ENCODE results near the gene SAMD4B. TPM values are rescaled to one million over a fixed set of nuclear protein-coding genes. Genes with fewer than 3 reads are reported as not detected.

Gene SAMD4B
- total RNA-seq, 2 donors from 2014 or later = 41.5 to 77.8 TPM

DNA sequence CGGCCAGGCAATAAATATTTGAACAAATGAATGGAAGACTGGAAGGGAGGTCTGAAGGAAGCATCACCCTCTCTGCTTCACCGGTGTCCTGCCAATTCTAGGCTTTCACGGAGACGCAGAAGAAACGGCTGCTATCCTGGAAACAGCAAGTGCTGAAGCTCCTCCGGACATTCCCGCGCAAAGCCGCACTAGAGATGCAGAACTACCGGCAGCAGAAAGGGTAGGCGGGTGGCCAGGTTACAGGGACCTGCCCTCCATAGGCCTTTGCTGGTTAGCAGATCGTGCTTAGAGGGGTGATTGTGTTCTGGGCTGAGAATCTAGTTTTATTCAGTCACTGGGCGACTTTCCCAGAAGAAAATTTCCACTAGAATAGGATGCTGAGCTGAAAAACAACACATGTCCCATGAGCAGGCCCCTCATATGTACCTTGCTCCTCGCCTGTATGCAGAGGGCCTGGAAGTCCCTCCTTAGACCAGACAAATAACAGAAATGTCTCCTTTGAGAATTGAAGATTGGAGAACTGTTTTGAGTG lies 37.7 kb downstream of the SAMD4B start:
- no peak overlapping the region for H3K27ac ChIP-seq
- no peaks in the 10 kb centered on the region for H3K4me1 ChIP-seq
- H3K27me3 ChIP-seq = no peaks in the 10 kb centered on the region
- H3K9me3 ChIP-seq = no peaks in the 10 kb centered on the region
- TF ChIP-seq, protein P1, sequence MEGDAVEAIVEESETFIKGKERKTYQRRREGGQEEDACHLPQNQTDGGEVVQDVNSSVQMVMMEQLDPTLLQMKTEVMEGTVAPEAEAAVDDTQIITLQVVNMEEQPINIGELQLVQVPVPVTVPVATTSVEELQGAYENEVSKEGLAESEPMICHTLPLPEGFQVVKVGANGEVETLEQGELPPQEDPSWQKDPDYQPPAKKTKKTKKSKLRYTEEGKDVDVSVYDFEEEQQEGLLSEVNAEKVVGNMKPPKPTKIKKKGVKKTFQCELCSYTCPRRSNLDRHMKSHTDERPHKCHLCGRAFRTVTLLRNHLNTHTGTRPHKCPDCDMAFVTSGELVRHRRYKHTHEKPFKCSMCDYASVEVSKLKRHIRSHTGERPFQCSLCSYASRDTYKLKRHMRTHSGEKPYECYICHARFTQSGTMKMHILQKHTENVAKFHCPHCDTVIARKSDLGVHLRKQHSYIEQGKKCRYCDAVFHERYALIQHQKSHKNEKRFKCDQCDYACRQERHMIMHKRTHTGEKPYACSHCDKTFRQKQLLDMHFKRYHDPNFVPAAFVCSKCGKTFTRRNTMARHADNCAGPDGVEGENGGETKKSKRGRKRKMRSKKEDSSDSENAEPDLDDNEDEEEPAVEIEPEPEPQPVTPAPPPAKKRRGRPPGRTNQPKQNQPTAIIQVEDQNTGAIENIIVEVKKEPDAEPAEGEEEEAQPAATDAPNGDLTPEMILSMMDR (IDR thresholded peaks at IDR 0.05) = no peak
- TF ChIP-seq POLR2A (IDR thresholded peaks at IDR 0.05) = no peak
- ATAC-seq = no peak
- DNase-seq = no peak
- intact Hi-C loops (cut with DNase I) = loop anchor here (5.0 kb wide), 1 partner anchor 33 kb away; no protein-coding TSS in a partner anchor
- no peak overlapping the region for H3K4me3 ChIP-seq
- WGBS, 2 donors = 91 to 96% methylated on average over 14 of the region's 14 CpGs
- peaks cover 7 to 43% of the 10 kb centered on the region in 2 donors for H3K36me3 ChIP-seq (replicated peaks in 1 of 2; ENCODE audit: insufficient read depth in 1 of 2, low read depth in 2 of 2)

DNA sequence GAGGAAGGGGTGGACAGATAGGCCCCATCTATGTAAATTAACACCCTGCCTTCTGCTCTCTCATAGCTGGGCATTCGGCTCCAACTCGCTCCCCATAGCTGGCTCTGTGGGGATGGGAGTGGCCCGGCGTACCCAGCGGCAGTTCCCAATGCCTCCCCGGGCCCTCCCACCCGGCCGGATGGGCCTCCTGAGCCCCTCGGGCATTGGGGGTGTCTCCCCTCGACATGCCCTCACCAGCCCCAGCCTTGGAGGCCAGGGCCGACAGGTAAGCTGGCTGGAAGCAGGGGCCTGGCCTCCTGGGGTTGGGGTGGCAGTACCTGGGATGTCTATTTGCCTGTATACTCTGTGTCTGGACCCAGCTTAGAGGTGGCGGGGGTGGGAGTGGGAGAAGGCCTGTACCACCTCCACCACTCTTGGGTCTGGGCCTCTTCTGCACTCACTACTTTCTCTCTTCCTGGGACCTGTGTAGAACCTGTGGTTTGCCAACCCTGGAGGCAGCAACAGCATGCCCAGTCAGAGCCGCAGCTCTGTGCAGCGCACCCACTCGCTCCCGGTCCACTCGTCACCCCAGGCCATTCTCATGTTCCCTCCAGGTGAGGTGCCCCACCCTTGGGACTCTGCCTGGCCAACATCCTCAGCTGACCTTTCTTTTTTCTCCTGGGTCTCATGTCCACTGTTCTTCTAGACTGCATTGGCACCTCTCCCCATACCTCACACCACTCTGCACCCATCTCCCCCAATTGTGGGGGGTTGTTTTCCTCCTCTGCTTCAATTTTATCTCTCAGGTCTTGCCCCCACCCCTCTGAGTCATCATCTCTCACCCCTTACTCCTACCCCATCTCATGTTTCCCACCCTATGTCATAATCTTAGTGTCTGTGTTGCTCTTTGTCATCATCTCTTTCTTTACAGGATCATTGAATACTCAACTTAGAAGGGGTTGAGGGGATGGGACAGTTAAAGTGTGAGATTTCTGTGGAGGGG lies 38.6 kb downstream of the SAMD4B start:
- DNase-seq = no peak
- TF ChIP-seq, protein P1 (IDR thresholded peaks at IDR 0.05) = no peak
- TF ChIP-seq POLR2A (IDR thresholded peaks at IDR 0.05) = no peak
- ATAC-seq = no peak
- no peaks in the 10 kb centered on the region for H3K4me1 ChIP-seq
- H3K27ac ChIP-seq = no peak overlapping the region
- intact Hi-C loops (cut with DNase I) = loop anchor here (5.0 kb wide), 1 partner anchor 34 kb away; no protein-coding TSS in a partner anchor
- H3K27me3 ChIP-seq = no peaks in the 10 kb centered on the region
- H3K9me3 ChIP-seq = no peaks in the 10 kb centered on the region
- H3K4me3 ChIP-seq = no peak overlapping the region
- WGBS, 2 donors = 88 to 90% methylated on average over 9 to 16 of the region's 17 CpGs
- H3K36me3 ChIP-seq (replicated peaks in 1 of 2; ENCODE audit: insufficient read depth in 1 of 2, low read depth in 2 of 2) = peaks cover 7 to 46% of the 10 kb centered on the region in 2 donors

DNA sequence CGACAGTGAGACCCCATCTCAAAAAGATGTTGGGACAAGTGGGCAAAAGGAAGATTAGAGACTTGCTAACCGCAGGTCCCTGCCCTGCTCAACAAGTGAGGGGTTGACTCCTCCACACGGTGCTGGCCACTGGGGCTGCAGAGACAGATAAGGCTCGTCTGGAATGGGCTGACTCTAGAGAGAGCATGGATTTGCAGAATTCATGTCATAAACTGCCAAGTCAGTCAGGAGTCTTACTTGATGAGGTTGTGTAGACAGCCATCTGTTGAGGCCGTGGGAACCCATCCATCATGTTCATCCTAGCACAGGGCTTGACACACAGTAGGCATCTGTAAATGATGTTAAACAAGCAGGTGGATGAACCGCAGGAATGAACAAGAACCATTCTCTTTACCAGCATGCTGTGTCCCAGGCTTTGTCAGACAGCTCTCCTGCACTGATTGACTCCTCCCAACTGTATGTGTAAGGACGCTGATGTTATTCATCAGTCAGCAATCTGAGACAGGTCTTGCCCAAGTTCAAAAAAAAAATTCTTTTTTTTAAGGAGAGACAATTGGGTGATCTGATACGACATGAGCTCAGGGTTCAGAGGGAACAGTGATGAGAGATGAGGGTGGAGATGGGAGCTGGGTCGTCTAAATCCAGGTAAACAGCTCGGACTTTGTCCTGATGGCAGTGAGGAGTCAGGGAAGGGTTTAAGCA lies 39.8 kb downstream of the SAMD4B start:
- ATAC-seq = no peak
- no peaks in the 10 kb centered on the region for H3K9me3 ChIP-seq
- H3K36me3 ChIP-seq (replicated peaks in 1 of 2; ENCODE audit: insufficient read depth in 1 of 2, low read depth in 2 of 2) = peaks cover 7 to 39% of the 10 kb centered on the region in 2 donors
- H3K27ac ChIP-seq = no peak overlapping the region
- intact Hi-C loops (cut with DNase I) = loop anchor here (5.0 kb wide), 1 partner anchor 35 kb away; no protein-coding TSS in a partner anchor
- no peaks in the 10 kb centered on the region for H3K27me3 ChIP-seq
- no peak for TF ChIP-seq POLR2A (IDR thresholded peaks at IDR 0.05)
- TF ChIP-seq, protein P1 (IDR thresholded peaks at IDR 0.05) = no peak
- no peak overlapping the region for H3K4me3 ChIP-seq
- 67 to 68% methylated on average over 10 of the region's 10 CpGs for WGBS, 2 donors
- H3K4me1 ChIP-seq = no peaks in the 10 kb centered on the region
- no peak for DNase-seq

DNA sequence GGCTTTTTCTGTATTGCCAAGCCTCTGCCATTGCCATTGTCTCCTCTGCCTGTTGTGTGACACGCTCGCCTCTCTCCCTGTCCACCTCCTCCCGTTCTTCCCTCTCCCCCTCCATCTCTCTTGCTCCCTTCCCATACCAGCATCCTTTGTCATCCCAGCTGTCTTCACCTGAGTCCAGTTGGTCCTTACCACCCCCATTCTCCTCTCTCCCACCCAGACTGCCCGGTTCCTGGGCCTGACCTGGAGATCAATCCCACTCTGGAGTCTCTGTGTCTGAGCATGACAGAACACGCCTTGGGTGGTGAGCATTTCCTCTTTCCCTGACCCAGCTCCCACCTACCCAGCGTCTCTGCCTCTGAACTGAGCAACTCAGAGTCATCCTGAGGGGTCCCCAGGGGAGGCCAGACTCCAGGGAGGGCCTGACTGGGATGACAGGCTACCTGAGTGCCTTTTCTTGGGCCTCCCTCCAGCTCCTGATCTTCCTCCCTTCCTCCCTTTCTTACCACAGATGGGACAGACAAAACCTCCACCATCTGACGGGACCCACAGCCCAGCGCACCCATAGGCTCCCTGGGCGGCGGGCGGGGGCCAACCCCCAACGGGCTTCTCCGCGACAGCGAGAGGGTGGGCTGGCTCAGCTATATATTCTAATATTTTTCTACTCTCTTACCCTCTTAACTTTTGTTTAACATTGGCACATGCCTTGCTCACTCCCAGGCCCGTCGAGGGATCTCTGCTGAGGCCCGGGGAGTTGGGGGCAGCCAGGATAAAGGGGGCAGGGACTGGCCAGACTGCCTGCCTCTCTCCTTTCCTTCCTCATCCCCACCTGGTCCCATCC lies 41.0 kb downstream of the SAMD4B start:
- DNase-seq = no peak
- Histone ChIP-seq H3K9me3 (no peaks in the 10 kb centered on the region), H3K4me3 (no peak overlapping the region), H3K4me1 (no peaks in the 10 kb centered on the region), H3K27ac (no peak overlapping the region), H3K36me3 (replicated peaks in 1 of 2; ENCODE audit: insufficient read depth in 1 of 2, low read depth in 2 of 2) (peaks cover 7 to 31% of the 10 kb centered on the region in 2 donors), H3K27me3 (no peaks in the 10 kb centered on the region)
- 87 to 91% methylated on average over 17 to 18 of the region's 18 CpGs for WGBS, 2 donors
- no peak for ATAC-seq
- no peak for TF ChIP-seq POLR2A (IDR thresholded peaks at IDR 0.05)
- TF ChIP-seq, protein P1 (IDR thresholded peaks at IDR 0.05) = no peak
- intact Hi-C loops (cut with DNase I) = loop anchor here (5.0 kb wide), 1 partner anchor 36 kb away; no protein-coding TSS in a partner anchor

All from body of pancreas (tissue), 4 donors.